GM21367 (cell line): ENCODE measurements around the gene RTP2.

Source experiments
- ATAC-seq: cut with Tn5 transposase; IDR thresholded peaks from one replicate; pipeline ENCODE4 v1.9.1; 2021; ENCODE audit not compliant: unreplicated experiment

The RTP2 gene, protein sequence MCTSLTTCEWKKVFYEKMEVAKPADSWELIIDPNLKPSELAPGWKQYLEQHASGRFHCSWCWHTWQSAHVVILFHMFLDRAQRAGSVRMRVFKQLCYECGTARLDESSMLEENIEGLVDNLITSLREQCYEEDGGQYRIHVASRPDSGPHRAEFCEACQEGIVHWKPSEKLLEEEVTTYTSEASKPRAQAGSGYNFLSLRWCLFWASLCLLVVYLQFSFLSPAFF

DNA sequence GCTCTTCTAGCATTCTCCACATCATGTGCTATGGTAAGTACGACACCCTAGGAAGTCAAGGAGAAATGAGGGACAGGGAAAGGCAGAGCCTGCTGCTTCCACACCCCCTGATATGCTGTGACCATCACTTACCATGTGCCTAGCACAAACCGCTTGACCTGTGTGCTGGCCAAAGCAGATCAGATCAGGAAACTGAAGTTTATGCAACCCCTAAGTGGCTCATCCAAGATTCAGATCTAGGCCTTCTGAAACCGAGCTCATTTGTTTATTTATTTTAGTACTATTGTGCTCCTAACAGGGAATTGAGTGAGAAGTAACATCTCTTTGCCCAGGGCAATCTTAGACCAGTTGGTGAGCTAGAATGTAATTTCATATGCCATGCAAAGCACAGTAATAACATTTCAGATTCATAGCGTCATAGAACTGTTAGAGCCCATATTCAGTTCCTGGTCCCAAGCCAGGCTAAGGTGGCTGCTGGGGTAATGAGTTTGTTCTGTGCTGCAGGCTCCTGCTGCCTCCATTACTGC is at the start of gene RTP2:
Gene RTP2 (minus strand): TSS at position 51 of the 527 bp plus-strand sequence. CDS start 429 bp downstream, outside the sequence.
- ATAC-seq: no peak

DNA sequence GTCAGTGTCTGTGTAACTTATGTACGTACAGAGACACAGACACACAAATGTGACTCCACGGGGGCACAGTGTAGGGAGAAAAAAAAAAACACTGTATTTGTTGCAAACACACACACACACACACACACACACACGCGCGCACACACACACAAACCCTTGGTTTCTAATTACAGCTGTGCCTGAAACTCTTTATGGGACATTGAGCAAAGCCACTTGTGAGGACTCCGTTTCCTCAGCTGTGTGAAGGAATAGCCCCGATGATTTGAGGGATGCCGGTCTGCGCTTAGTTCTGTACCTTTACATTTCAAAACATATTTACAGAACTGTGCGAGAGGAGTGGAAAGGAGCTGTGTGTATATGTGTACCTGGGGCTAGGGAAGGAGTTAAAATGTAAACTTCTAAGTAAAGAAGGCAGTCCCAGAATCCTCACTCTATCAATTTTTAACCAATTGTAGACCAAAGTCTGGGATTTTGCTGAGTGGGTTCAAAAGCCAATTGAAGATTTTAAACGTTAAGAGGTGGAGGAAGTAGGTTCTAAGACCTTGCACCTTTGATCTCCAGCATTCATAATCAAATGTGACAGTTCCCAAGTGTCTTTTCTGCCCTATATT is 48.3 kb upstream of the RTP2 start:
- ATAC-seq: no peak

DNA sequence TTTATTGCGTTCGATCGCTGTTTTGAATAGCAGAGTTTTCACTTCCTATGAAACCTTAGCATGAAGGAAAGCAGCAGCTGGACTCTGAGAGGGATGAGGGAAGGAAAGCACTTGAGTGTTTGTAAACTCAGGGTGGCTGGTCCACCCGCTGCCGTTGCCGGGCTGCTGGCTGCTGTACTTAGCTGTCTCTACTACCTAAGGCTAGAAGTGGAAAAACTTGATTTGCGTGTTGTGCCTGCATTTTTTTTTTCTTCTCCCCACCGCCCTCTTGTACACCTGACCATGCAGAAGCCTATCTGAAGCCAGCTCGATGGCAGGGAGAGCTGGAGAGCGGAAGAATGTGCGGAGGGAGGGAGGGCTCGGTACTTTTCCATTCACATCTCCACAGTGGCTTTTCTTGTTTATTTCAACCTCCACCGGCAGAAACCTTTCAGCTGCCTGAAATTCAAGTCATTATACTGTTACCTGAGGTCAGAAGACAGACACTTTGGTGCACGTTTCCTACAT is 47.7 kb upstream of the RTP2 start:
- ATAC-seq: no peak

DNA sequence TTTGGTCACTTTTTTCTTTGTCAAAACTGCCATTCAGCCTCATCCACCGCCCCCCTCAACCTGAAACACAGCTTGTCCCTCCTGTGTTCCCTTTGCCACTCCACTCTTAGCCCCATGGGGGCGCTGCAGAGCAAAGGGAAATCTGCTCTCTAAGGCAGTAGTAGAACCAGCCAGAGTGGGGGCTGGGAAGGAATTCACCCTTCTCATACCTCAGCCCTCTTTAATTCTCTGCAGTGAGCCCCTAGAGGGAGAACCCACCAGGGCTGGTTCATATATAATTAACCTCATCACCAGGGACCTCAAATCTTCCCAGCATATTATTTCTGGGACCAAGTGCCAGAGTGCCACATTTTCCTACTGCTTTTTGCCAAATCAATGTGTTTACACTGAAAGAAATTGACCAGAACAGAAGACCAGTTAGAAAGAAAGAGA is 45.7 kb upstream of the RTP2 start:
- ATAC-seq: no peak

DNA sequence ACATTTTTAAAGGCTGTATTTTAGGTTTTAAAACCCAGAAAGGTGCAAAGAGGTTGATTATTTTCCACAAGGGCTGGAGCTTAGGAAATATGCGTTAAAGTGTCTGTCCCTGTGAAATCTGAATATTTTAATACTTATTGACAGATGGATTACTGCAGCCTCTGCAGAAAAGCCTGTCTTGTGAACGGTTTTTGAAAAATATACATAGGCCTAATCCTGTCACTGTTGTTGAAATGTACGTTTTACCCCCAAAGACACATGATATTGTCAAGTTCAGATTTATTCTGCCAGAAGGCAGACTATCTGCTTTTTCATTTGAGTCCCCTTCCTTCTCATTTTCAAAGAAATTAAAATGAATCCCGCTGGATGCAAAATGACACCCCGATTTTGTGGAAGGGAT is 45.1 kb upstream of the RTP2 start:
- ATAC-seq: no peak

DNA sequence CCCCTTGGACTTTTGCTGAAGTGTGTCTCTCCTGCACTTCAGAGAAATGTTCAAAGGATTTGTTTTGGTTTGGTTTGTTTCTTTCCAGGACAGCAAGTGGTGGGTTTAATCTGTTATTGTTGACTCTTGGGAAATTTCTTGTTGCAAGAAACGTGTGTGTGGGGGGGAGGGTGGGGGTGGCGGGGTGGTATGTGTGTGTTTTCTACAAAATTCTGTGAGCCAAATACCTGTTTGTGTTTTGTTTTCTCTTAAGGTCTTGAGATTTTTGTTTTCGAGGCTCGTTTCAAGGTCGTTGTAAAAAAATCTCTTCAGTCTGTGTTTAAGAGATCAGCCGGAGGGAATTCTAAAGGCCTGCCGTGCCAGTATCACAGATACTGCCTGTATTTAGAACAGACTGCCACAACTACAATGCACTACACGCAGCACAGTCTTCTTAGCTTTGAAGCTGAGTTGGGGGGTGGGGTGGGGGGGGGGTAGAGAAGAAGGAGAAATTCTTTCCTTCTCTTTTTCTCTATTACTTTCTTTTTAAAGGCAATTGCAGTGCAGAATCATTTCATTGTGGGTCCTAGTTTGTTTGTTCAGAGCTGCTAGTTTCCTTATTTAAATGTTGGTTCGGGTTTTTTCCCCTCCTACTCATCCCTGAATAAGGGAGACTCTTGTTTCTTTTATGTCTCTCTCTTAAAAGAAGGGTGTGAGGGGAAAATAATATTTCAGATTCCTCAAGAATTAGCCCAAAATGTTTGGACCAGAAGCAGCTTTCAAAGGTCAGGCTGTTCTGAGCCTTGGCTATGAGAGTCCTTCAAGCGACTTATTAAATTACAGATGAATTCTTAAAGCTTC is 44.3 kb upstream of the RTP2 start:
- ATAC-seq: no peak

DNA sequence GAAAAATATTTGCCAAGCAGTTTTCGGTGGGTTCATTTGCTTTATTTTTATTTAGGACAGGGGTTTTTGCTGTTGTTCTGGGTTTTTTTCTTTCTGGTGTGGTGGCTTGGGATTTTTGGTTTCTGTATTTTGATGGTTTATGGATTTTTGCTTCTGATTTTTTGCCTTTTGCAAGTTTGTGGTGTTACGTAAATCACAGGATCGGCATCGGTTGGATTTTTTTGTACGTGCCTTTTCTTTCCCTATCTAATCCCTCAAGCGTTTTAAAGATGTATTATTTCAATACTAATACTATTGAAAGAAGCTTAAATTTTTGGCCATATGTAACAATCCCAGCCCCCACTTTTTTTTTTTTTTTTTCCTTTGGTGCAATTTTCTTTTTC is 43.7 kb upstream of the RTP2 start:
- no peak for ATAC-seq

DNA sequence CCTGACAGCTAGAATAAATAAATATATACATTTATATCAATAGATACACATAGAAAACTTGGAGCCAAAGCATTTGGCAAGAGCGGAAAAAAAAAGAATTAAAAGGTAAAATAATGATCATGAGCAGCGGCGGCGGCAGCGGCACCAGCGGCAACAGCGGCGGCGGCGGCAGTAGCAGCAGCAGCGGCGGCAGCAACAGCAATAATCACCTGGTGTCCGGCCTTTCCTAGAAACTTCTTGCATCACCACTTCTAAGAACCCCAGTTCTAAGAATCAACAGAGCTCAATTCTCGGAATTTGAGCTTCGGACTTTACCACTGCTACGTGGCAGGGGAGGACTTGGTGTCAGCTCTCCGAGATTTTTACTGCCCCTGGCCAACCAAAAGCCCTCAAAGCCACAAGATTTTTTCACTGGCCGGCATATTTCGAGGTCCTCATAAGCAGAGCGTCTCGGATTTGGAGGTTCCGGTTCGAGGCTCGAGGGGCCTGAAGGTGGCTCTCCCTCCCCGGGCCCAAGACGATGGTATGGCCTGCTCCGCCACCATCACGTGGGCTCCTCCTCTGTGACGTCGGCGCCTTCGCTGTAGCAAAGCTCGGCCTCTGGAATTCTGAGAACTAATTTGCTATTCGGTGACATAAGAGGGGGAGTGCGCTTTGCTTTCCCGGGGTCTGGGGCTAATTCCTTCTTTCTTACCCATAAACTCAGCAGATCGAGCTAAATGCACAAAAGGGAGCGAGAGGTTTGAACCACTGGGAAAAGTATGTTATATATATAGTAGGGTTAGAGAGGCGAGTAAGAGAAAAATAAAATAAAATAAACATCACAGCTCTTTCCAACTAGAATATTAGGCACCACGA is 43.1 kb upstream of the RTP2 start, which contains the start of gene BCL6:
Gene BCL6 (minus strand): TSS at position 268 of the 858 bp plus-strand sequence. CDS start 11,775 bp downstream, outside the sequence.
- ATAC-seq: peak; percentile 67

DNA sequence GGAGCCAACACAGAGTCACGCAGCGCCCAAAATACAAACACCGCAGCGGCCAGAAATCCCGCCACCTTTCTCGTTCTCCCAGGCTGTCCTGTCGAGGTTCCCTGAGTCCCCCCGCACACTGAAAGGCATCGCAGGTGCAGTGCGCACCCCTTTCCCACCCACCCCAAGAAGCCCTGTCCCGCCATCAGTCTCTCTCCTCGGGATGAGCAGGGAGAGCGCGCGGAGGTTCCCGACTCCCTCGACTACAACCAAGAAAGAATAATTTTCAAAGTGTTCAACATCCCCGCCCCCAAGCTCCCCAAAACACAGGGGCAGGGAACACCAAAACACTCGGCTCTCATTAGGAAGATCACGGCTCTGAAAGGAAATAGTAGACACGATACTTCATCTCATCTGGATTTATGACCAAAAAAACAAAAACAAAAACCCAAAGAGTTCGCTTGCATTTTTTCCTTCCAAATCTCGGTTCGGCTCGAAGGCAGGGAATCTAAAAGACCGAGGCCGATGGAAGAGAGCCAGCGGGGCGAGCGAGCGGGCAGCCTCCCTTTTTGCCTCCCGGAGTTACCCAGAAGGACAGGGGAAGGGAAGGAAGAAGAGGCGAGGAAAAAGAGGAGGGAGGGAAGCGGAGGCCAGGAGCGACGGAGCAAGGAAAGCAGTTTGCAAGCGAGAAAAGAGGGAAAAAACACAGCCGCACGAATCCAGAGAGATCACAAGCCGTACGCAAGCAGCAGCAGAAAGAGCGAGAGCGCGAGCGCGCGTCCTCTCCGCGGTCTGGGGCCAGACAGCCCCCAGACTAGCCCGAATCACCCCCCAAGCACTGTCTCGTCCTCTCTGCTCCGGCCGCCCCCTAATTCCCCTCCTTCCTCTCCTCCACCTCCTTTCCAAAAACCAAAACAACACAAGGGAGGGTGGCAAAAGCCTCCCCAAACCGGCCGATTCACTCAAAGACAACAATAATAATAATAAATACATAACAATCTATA is 42.1 kb upstream of the RTP2 start:
- no peak for ATAC-seq

DNA sequence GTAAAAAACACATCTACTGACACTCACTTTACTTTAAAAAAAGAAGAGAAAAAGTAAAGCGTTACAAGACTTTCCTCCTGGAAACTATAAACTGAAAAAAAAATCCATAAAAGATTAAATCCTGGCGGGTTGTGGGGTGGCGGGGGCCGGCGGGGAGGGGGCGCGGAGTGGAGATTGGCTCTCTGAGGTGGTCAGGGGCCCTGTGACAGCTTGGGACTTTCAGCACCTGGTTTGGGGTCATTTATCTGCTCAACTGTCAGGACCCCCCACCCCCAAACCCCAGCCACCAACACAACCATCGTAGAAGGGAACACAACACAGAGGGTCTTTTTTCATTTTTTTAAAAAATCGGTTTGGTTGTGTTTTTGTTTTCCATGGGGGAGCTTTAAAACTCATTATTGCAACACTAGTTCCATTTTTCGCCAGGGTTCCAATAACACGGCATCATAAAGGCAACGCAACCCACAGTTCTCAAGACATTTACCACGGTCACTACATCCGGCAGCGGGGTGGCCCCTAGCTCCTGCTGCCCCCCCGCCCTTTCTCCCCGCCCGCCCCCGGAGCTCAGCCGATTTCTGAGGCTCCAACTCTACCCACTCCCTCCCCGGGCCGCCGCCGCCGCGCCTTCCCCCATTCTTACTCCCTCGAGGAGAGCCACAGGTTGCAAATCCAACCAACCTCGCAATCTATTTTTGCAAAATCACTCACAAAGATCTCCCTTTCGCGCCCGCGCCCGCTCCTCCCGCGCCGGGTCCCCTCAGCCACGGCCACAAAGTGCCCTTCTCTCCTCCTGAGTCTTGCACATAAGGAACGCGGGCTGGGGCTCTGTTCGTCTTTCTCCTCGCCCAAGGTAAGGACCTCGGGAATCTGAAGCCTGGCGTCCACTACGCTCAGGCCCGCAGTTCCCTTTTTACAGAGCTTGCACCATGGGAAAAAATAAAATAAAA is 41.1 kb upstream of the RTP2 start:
- ATAC-seq: no peak

DNA sequence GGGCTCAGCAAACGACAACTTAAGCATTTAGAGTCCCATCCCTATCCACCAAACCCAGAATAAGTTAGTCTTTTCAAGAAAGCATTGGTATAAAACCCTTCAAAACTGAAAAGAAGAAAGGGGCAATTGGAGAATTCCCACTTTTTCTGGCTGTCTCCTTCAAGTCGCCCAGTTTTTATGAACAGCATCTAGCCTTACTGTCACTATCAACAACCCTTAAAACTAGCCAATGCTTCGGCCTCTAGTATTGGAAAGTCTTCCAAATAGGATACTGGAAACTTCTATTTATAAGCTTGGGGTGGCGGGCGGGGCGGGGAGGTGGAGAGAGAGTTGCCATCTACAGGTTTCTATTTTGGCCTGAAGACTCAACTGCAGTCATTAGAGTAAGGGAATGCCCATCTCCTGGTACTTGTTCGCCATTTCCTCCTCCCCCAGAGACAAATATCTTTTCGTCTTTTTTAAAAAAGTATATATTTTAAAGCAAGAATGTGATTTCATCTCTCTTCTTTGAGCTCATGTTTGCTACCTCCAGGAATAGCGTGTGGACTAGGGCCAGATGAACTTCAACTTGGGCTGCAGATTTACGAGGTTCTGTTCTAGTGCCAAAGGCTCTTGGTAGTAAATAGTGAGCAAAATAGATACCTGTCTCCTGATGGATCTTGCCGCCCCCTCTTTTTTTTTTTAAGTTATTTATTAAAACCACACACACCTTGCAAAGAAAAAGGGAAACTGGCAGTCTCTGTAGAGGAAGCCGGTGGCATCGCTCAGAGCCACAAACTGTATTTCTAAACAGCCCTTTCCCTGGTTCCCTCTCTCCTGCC is 40.2 kb upstream of the RTP2 start:
- ATAC-seq: no peak

DNA sequence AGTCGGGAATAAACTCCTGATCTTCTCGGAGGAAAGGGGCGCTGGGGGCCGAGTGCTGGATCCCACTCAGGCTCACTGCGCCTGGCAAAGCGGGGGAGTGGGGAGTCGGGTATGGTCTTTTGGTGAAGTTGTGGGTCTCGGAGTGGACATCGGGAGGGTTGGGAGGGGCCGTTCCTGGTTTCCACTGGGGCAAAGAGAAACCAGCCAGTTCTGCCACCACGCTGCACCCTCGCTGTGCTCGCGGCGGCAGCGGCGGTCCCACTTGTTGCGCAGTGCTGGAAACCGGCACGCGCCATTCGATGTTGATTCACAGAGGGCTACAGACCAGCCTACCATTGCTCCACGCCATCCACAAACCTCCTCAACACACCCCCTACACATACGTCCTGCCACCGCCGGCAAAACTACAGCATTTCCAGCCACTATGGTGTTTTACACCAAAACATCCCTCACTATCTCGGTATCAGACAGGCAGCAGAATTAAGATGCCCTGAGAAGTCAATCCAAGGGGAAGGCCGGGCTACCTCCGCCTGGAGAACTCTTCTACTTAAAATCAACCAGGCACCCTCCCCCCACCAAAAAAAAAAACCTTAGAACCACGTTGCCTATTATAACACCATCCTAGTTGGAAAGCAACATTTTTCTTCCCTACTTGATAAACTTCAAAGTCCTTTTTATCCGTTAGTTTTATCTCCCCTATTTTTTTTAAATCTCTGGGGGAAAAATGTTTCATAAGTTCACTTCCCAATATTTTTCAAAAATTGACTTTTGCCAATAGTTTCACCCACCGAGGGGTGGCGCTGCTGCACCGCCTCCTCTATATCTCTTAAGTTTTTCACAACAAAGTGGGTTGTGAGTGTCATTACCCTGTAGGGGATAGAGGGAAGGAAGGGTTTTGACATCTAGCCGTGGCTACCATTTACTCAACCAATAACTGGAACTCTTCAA is 39.3 kb upstream of the RTP2 start:
- ATAC-seq: no peak

DNA sequence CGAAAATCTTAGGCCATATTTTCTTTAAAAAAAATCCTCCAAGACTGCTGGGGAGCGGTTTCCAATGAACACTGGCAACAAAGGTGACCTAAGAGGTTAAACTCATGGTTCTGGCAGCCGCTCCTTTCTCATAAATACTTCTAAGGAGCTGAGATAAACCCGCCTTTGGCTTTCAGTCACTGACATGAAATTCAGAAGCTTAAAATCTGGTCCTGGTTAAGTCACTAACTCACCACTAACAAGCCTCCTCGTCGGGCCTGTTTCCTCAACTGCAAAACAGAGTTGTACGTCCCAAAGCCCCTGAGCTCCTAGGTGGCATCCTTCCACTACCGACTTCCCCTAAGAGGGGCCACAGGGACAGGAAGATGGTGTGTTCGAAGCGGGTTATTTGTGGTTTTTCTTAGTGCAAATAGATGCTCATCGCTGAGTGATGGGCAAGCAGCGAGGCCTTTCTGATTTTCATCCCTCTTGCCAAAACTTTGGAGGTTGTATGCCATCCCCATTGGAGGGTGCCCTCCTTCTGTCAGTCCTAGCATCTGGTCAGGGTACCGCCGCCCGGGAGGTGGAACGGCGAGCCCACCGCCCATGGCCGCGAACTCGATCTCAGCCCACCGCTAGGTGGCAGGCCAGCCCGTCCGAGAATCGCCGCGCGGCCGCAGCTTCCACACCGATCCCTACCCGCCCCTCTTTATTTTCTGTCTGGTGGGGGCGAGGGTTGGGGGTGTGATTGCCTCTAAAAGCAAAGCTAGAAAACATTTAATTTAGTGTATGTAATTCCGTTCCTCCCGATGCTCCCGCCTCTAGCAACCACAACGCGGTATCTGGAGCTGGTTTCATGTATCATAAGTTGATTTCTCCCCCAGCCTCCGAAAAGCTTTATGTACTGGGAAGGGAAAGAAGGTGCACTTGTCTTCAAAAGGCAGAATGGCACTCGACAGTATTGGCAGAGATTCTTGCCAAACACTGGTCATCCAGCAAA is 38.4 kb upstream of the RTP2 start:
- no peak for ATAC-seq

DNA sequence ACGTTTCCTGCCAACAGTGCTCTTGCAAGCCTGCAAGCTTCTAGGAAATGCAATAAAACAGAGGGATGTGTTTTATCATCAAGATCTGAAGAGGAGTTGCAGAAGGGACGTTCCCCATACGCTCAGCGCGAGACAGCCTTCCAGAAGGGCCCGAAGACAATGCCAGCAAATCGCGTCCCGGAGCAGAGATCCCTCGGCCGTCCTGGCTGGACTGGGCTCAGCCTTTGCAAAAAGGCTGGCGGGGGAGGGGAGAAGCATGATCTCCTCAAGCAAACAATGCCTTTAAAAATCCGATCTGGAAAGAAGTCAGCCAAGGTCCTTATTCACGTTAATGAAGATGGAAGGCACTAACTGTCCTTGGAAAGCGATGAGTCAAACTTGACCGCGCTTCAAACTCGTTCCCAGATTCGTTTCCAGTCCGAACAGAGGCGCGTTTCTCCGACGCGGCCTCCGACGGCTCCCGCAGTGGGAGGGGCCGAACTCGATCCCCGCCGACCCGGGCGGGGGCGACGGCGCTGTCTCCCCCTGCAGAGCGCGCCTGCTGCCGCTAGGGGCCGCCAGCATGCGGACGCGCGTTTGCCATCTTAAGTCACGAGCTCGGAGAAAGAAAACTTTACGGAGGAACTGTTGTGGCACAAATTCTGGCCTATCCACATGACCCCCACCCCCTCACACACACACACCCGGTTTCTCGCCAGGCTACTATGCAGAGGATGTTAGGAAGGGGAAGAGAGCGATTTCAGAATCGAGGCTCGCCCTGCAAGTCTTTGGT is 37.4 kb upstream of the RTP2 start:
- no peak for ATAC-seq
